IMR-90 (cell line): Measurements from ENCODE around the gene PMEPA1. TPM values are rescaled to one million over a fixed set of nuclear protein-coding genes. Genes with fewer than 3 reads are reported as not detected.

Experiments
- ATAC-seq: fragments of 200-7000 bp; cut with Tn5 transposase; 2 replicates; pipeline ENCODE4 v1.9.1; 2020; ENCODE audit warnings: low read depth, mild to moderate bottlenecking, moderate library complexity
- BruUV-seq: library from RNA; stranded (reverse); fragments of 400-500 nt; replicated peaks from 2 replicates; lab custom pipeline; 2021; lab: Mats Ljungman, UMichigan
- CTCF ChIA-PET: fragments of 300-600 bp; formaldehyde crosslinking; extraction: SDS; loops from one replicate; lab custom pipeline; 2021; ENCODE audit warnings: antibody characterized with exemption; lab: Yijun Ruan, JAX
- POLR2A ChIA-PET: fragments of 300-600 bp; sonication (Branson Sonifier 250); formaldehyde crosslinking; loops from one replicate; lab custom pipeline; 2022; ENCODE audit warnings: antibody characterized with exemption; ENCODE audit not compliant: unreplicated experiment; lab: Charles Lee
- DNase-seq: peaks from one replicate; pipeline ENCODE4 v3.0.0; 2013
- H2AFZ ChIP-seq: replicated peaks from 2 replicates; pipeline ENCODE3; 2013; ENCODE audit warnings: low read length, mild to moderate bottlenecking; ENCODE audit not compliant: poor library complexity
- H2AK5ac ChIP-seq: 2 replicates; pipeline ENCODE4 v1.6.1; 2013; ENCODE audit warnings: low read depth, low read length, inconsistent platforms
- H2AK9ac ChIP-seq: replicated peaks from 2 replicates; pipeline ENCODE3; 2013; ENCODE audit warnings: mild to moderate bottlenecking, low read depth, low read length, moderate library complexity; ENCODE audit not compliant: poor library complexity
- H2BK120ac ChIP-seq: 2 replicates; pipeline ENCODE4 v1.6.1; 2013; ENCODE audit warnings: low read depth, low read length, inconsistent platforms
- H2BK15ac ChIP-seq: 3 replicates; pipeline ENCODE4 v1.6.1; 2013; ENCODE audit warnings: low read depth, low read length, inconsistent platforms
- H2BK20ac ChIP-seq: 2 replicates; pipeline ENCODE4 v1.6.1; 2013; ENCODE audit warnings: low read depth, mild to moderate bottlenecking, inconsistent platforms, low read length, moderate library complexity
- H2BK5ac ChIP-seq: 2 replicates; pipeline ENCODE4 v1.6.1; 2013; ENCODE audit warnings: mild to moderate bottlenecking, low read depth, low read length, inconsistent platforms; ENCODE audit not compliant: poor library complexity, severe bottlenecking
- H3K14ac ChIP-seq: replicated peaks from 2 replicates; pipeline ENCODE4 v1.6.1; 2013; ENCODE audit warnings: low read depth, low read length, inconsistent platforms
- H3K18ac ChIP-seq: 2 replicates; pipeline ENCODE4 v1.6.1; 2013; ENCODE audit warnings: low read depth, low read length, control low read depth
- H3K23ac ChIP-seq: 2 replicates; pipeline ENCODE4 v1.6.1; 2013; ENCODE audit warnings: low read depth, low read length, inconsistent platforms
- H3K27ac ChIP-seq: 2 replicates; pipeline ENCODE4 v1.5.1; 2013; ENCODE audit warnings: mild to moderate bottlenecking, control low read depth, low read length; ENCODE audit not compliant: insufficient read depth
- H3K27me3 ChIP-seq: 2 replicates; pipeline ENCODE4 v1.6.1; 2013; ENCODE audit warnings: low read length; ENCODE audit not compliant: control insufficient read depth, insufficient read depth
- H3K36me3 ChIP-seq: 2 replicates; pipeline ENCODE4 v1.6.1; 2013; ENCODE audit warnings: low read length, mixed read lengths; ENCODE audit not compliant: control insufficient read depth, insufficient read depth
- H3K4ac ChIP-seq: 2 replicates; pipeline ENCODE4 v1.6.1; 2013; ENCODE audit warnings: low read depth, low read length, inconsistent platforms
- H3K4me1 ChIP-seq: 2 replicates; pipeline ENCODE4 v1.6.1; 2013; ENCODE audit warnings: low read length, mixed read lengths; ENCODE audit not compliant: control insufficient read depth, insufficient read depth
- H3K4me2 ChIP-seq: 2 replicates; pipeline ENCODE4 v1.6.1; 2013; ENCODE audit warnings: low read depth, mild to moderate bottlenecking, control low read depth, low read length, moderate library complexity
- H3K4me3 ChIP-seq: 2 replicates; pipeline ENCODE4 v1.5.1; 2013; ENCODE audit warnings: low read depth, mild to moderate bottlenecking, control low read depth, low read length, moderate library complexity; ENCODE audit not compliant: insufficient read depth
- H3K56ac ChIP-seq: 2 replicates; pipeline ENCODE4 v1.6.1; 2013; ENCODE audit warnings: low read length, inconsistent platforms; ENCODE audit not compliant: insufficient read depth; ENCODE audit errors: extremely low read depth
- H3K79me1 ChIP-seq, 2 experiments: 2 replicates each; pipeline ENCODE4 v1.6.1; 2013; ENCODE audit warnings: low read length in 2 of 2, inconsistent platforms in 1 of 2, low read depth in 1 of 2
- H3K9ac ChIP-seq: 2 replicates; pipeline ENCODE4 v1.6.1; 2013; ENCODE audit warnings: low read depth, low read length, control low read depth
- H3K9me1 ChIP-seq: 2 replicates; pipeline ENCODE4 v1.6.1; 2013; ENCODE audit warnings: low read length, inconsistent platforms; ENCODE audit not compliant: insufficient read depth
- H3K9me3 ChIP-seq: 2 replicates; pipeline ENCODE4 v1.6.1; 2013; ENCODE audit warnings: low read length; ENCODE audit not compliant: control insufficient read depth, insufficient read depth
- H4K20me1 ChIP-seq: 2 replicates; pipeline ENCODE4 v1.6.1; 2013; ENCODE audit warnings: low read length, inconsistent platforms; ENCODE audit not compliant: insufficient read depth
- H4K5ac ChIP-seq: 2 replicates; pipeline ENCODE4 v1.6.1; 2013; ENCODE audit warnings: mild to moderate bottlenecking, low read depth, low read length, control low read depth
- H4K8ac ChIP-seq, 2 experiments: 2 replicates each; pipeline ENCODE4 v1.6.1; 2013; ENCODE audit warnings: low read depth in 2 of 2, low read length in 2 of 2, control low read depth in 1 of 2, inconsistent platforms in 1 of 2
- H4K91ac ChIP-seq: 2 replicates; pipeline ENCODE4 v1.6.1; 2013; ENCODE audit warnings: low read depth, low read length, inconsistent platforms; ENCODE audit not compliant: insufficient read depth
- ELK1 ChIP-seq: fragments of 150-350 bp; IDR thresholded peaks from 2 replicates; pipeline ENCODE4 v1.6.1; 2016; ENCODE audit warnings: low read depth, mild to moderate bottlenecking, low read length, moderate library complexity, borderline replicate concordance
- MAFK ChIP-seq: IDR thresholded peaks from 2 replicates; pipeline ENCODE4 v1.6.1; 2012; ENCODE audit warnings: low read depth, low read length, improper control_type of control experiment
- MAZ ChIP-seq: IDR thresholded peaks from 2 replicates; pipeline ENCODE4 v1.6.1; 2012; ENCODE audit warnings: low read depth, mild to moderate bottlenecking, low read length, improper control_type of control experiment, moderate library complexity, borderline replicate concordance
- MXI1 ChIP-seq: IDR thresholded peaks from 2 replicates; pipeline ENCODE4 v1.6.1; 2012; ENCODE audit warnings: low read depth, mild to moderate bottlenecking, low read length, moderate library complexity, borderline replicate concordance
- POLR2A ChIP-seq: IDR thresholded peaks from 2 replicates; pipeline ENCODE4 v1.6.1; 2012; ENCODE audit warnings: mild to moderate bottlenecking, low read depth, low read length
- RAD21 ChIP-seq: IDR thresholded peaks from 2 replicates; pipeline ENCODE4 v1.6.1; 2012; ENCODE audit warnings: low read length, improper control_type of control experiment
- SMC3 ChIP-seq: fragments of 150-350 bp; IDR thresholded peaks from 2 replicates; pipeline ENCODE4 v1.6.1; 2016; ENCODE audit warnings: low read depth, mild to moderate bottlenecking, antibody characterized with exemption, low read length, moderate library complexity
- WGBS, 2 experiments: methylation state at CpG; one replicate each; pipeline versions ENCODE4 v1.1.5 to v1.1.7; 2013; ENCODE audit warnings: missing lambda C conversion rate in 2 of 2; ENCODE audit not compliant: insufficient read length in 1 of 2; ENCODE audit errors: extremely low coverage in 2 of 2; 5-methylcytosine and 5-hydroxymethylcytosine counted together
- dilution Hi-C: fragments of 300-500 bp; cut with HindIII; formaldehyde crosslinking; loops from one replicate; pipeline ENCODE4 v1.14.3; 2018; ENCODE audit warnings: low sequenced_read_pairs; ENCODE audit not compliant: unreplicated experiment
- in situ Hi-C: fragments of 300-500 bp; cut with MboI; formaldehyde crosslinking; loops from 3 replicates; pipeline ENCODE4 v1.14.3; 2019; ENCODE audit warnings: low sequenced_read_pairs, inconsistent platforms, mixed read lengths
- intact Hi-C: fragments of 100-400 bp; cut with micrococcal nuclease; formaldehyde crosslinking; loops from 2 replicates; pipeline ENCODE4 v1.10.0; 2022
- polyA plus RNA-seq, 3 experiments: library from polyadenylated mRNA; depleted of rRNA; stranded (reverse); fragments of >200 nt; gene quantifications; 2 replicates each; pipeline ENCODE4 v1.2.3, GENCODE V29; 2012; ENCODE audit warnings: low replicate concordance in 1 of 3
- total RNA-seq: library from RNA; depleted of rRNA; stranded (reverse); fragments of >200 nt; gene quantifications from 2 replicates; pipeline ENCODE4 v1.2.3, GENCODE V29; 2012

The PMEPA1 gene
- total and polyA plus RNA-seq, 2 of the 4 experiments (the other 2 are of a cell fraction) = 2.0 to 6.9 TPM

- Histone ChIP-seq H2BK20ac (no peak overlapping the region), H2AK9ac (no peak overlapping the region), H4K8ac (no peak overlapping the region), H4K91ac (no peak overlapping the region), H3K18ac (no peak overlapping the region), H3K4ac (no peak overlapping the region), H3K9me1 (peaks cover 3% of the 10 kb centered on the region; the same call in 1 of the 2 replicates), H3K23ac (no peak overlapping the region), H3K79me1 (peaks cover 6 to 10% of the 10 kb centered on the region in 2 experiments; a peak in 2 of 4 replicates), H2AFZ (no peak overlapping the region), H3K36me3 (peaks cover 17% of the 10 kb centered on the region), H2BK15ac (no peak overlapping the region), H4K5ac (no peak overlapping the region), H3K4me1 (no peaks in the 10 kb centered on the region), H3K14ac (no peak overlapping the region), H2BK5ac (no peak overlapping the region), H2BK120ac (no peak overlapping the region), H3K9ac (no peak overlapping the region), H3K27ac (no peak overlapping the region), H3K4me2 (no peak overlapping the region), H3K27me3 (no peaks in the 10 kb centered on the region), H3K9me3 (no peaks in the 10 kb centered on the region), H3K4me3 (no peak overlapping the region), H4K20me1 (peaks cover 20% of the 10 kb centered on the region), H2AK5ac (no peak overlapping the region), H3K56ac (no peak overlapping the region)
- no TSS peak for BruUV-seq
- intact Hi-C loops = loop anchor here (10.0 kb wide), 1 partner anchor 187 kb away; no protein-coding TSS in a partner anchor
- POLR2A ChIA-PET = no interaction called here
- in situ Hi-C loops = loop anchor here (10.0 kb wide), 1 partner anchor 427 kb away; no protein-coding TSS in a partner anchor
- DNase-seq (no peak), ATAC-seq (no peak)
- TF ChIP-seq ELK1 (no peak), MXI1 (no peak), POLR2A (no peak), MAFK (no peak), SMC3 (no peak), RAD21 (no peak), MAZ (no peak)
- dilution Hi-C loops = no loop called here
- 80% methylated on average over 11 of the region's 36 CpGs; no CpG with 5 or more reads in 1 of the 2 experiments for WGBS, 2 experiments
- CTCF ChIA-PET = no interaction called here
Observed at GRCh38 chr20:57657535-57658446, 52.0 kb downstream of the PMEPA1 start.
